ENCODE measurements around the gene ORM1.

DNA sequence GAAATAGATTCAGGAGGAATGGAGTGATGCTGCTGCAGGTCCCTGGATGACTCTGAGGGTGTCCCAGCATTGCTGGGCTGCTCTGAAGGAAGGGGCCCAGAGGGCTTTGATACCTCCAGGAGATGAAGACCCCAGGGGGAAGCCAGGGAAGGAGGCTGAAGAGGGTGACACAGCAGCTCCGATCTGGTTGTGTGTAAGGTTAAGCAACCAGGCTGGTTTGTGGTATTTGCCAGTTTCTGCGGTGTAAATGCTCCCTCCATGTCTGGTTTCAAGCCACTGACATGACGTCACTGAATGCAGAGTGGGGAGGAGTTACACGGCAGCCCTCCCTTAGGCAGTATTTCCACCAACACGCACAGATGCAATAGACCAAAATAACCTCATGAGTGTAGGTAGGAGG is 40.0 kb upstream of the ORM1 start:
- TF ChIP-seq, protein P1, sequence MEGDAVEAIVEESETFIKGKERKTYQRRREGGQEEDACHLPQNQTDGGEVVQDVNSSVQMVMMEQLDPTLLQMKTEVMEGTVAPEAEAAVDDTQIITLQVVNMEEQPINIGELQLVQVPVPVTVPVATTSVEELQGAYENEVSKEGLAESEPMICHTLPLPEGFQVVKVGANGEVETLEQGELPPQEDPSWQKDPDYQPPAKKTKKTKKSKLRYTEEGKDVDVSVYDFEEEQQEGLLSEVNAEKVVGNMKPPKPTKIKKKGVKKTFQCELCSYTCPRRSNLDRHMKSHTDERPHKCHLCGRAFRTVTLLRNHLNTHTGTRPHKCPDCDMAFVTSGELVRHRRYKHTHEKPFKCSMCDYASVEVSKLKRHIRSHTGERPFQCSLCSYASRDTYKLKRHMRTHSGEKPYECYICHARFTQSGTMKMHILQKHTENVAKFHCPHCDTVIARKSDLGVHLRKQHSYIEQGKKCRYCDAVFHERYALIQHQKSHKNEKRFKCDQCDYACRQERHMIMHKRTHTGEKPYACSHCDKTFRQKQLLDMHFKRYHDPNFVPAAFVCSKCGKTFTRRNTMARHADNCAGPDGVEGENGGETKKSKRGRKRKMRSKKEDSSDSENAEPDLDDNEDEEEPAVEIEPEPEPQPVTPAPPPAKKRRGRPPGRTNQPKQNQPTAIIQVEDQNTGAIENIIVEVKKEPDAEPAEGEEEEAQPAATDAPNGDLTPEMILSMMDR (IDR thresholded peaks at IDR 0.05; ENCODE audit: extremely low read depth in 1 of 2, insufficient read depth in 1 of 2, low read depth in 1 of 2, low read length in 2 of 2): no peak
- TF ChIP-seq POLR2AphosphoS5 (IDR thresholded peaks at IDR 0.05; ENCODE audit: insufficient read depth, low read depth, low read length): no peak
- TF ChIP-seq EZH2 (IDR thresholded peaks at IDR 0.05; ENCODE audit: borderline replicate concordance, low read depth, low read length, severe bottlenecking): no peak
- no peak for TF ChIP-seq FOS (IDR thresholded peaks at IDR 0.05; ENCODE audit: borderline replicate concordance, insufficient read depth, low read length)
- TF ChIP-seq POLR2A (IDR thresholded peaks at IDR 0.05; ENCODE audit: low read depth, low read length): no peak
- TF ChIP-seq, protein P2, sequence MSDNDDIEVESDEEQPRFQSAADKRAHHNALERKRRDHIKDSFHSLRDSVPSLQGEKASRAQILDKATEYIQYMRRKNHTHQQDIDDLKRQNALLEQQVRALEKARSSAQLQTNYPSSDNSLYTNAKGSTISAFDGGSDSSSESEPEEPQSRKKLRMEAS (IDR thresholded peaks at IDR 0.05; ENCODE audit: insufficient read depth, insufficient read length): no peak
- TF ChIP-seq JUN (IDR thresholded peaks at IDR 0.05; ENCODE audit: borderline replicate concordance, insufficient read depth, insufficient read length, low read depth): no peak
- TF ChIP-seq MYC (IDR thresholded peaks at IDR 0.05; ENCODE audit: low read depth, low read length): no peak
- TF ChIP-seq GATA2 (IDR thresholded peaks at IDR 0.05; ENCODE audit: insufficient read depth, insufficient read length, low read depth, low read length): no peak
